GM21717 (cell line): ENCODE results near the gene DDC.
A peak's percentile ranks its signal among the peaks of the same experiment; 100 is the strongest.

Experiments
- ATAC-seq: cut with Tn5 transposase; IDR thresholded peaks from one replicate; pipeline ENCODE4 v1.9.1; 2021; ENCODE audit warnings: mild to moderate bottlenecking, moderate library complexity; ENCODE audit not compliant: unreplicated experiment

DDC gene

DNA sequence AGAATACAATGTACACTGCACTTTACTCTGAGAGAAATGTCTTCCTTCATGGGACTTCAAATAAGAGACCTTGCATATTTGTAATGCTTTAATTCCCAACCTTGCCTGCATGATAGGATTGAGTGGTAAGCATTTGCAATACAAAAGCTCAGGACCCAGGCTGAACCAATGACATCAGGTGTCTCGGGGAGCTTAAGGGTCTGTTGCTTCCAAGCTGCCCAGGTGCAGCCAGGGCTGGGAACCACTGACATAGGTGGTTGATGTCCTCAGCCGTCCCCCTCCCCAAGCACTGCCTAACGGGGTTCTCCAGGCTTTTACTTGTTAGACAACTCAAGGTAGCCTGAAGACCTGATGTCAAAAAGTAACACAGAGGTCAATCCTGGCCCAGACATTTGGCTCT, 144.2 kb downstream of the DDC start:
- ATAC-seq, result no peak

GRCh38 chr7:50418526-50419290, 146.5 kb downstream of the DDC start:
- no peak for ATAC-seq

DNA sequence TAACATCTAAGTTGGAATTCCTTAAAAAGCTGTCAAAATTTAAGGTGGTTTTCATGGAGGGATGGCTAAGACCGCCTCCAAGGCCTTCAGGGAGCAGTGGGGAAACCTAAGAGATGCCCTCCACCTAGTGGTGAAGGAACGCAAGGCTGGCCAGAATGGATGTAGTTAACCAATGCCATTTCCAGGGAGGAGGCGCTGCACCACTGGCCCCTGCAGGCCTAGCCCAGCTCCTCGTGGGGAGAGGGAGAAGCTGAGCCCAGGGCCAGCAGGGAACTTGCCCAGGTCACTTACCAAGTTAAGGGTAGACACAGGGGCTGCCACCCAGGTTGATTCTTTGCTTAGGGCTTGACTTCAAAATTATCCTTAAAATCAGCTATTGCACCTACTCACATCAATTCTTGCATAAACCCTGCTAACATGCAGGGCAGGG, 147.1 kb downstream of the DDC start:
- peak; percentile 84 for ATAC-seq

- ATAC-seq, result peak; percentile 82
These were observed 148.6 kb downstream of the DDC start for GRCh38 chr7:50416527-50417182.

- ATAC-seq, result no peak
These were observed 149.3 kb downstream of the DDC start for GRCh38 chr7:50415844-50416364.

DNA sequence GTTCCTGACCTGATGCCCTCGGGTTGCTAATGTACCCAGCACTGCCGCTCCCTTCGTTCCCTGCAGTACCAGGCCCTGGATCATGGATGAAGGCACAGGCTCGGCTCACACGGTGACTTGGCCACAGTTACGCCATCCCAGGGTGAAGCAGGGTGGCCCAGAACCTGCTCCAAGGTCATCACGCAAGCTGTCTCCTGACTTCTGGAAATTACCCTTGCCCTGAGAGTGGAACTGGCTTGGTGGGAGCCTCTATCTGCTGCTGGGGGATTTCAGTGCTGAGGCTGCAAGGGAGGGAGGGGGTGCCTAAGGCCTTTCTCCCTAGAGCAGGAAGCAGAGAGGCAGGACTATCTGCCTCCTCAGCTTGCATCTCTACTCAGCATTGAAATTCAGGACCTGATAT, 151.6 kb downstream of the DDC start:
- ATAC-seq, result no peak

GRCh38 chr7:50412973-50413372, 152.2 kb downstream of the DDC start:
- no peak for ATAC-seq

- peak; percentile 21 for ATAC-seq
These were observed 153.9 kb downstream of the DDC start for GRCh38 chr7:50411332-50411731.

DNA sequence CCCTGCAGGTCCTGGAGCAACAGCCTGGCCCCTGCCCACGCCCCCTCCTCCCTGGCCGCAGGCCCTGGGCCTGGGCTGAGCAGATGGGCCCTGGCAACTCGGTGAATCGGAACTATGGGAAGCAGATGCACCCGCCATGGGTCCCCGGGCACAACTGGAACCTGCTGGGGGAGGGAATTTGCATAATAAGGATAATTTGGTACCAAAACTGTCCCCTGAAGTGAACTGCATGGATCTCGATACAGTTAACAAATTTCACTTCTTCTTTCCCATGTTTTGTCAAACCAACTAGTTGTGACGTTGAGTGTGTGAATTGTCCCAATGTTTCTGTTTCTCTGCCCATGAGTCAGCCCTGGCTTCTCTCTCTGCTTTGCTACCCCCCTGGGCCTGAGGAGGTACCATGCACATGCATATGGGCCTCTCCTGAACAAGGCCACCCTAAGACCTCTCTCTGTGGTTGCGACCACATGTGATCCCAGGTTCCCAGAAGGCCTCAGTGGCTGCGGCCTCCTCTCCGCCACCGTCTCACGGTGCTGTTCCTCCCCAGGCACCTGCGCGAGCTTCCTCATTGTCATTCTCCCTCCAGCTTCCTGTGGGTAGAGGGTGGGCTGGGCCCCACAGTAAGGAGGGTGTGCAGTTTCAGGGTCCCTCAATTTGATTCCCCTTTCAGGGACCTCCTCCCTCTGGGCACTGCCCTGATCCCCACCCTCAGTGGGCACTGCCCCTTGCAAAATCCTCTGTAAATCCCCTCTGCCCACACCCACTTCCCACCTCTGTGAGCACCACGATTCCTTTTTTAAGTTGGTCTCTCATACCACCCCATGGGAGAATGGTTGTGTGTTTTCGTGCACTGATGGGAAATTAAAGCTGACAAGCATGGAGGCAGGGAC, 155.1 kb downstream of the DDC start:
- ATAC-seq, result peak; percentile 65
